BE2C (cell line): ENCODE measurements around the gene GTF2A1L.
"Not testable (repeated sequence)": the region's sequence is repeated elsewhere in the genome, so short reads cannot be mapped to it uniquely, and the experiment has no call there.

ENCODE experiments used
- DNase-seq: peaks from one replicate; pipeline ENCODE4 v3.0.0-alpha.2; 2020
- H3K27me3 ChIP-seq: fragments of 250-450 bp; sonication (Bioruptor Pico); 2 replicates; pipeline ENCODE4 v1.5.1; 2020; ENCODE audit warnings: mild to moderate bottlenecking
- H3K36me3 ChIP-seq: fragments of 250-450 bp; sonication (Bioruptor Pico); 2 replicates; pipeline ENCODE4 v1.5.1; 2020; ENCODE audit warnings: mild to moderate bottlenecking
- H3K4me1 ChIP-seq: fragments of 250-450 bp; sonication (Bioruptor Pico); 2 replicates; pipeline ENCODE4 v1.5.1; 2020
- H3K4me3 ChIP-seq: 2 replicates; pipeline ENCODE4 v1.5.1; 2011; ENCODE audit warnings: low read depth, low read length
- H3K9me3 ChIP-seq: fragments of 250-450 bp; sonication (Bioruptor Pico); 2 replicates; pipeline ENCODE4 v1.5.1; 2020
- TF ChIP-seq, protein P1 (sequence below): IDR thresholded peaks from 2 replicates; pipeline ENCODE4 v1.5.1; 2012; ENCODE audit warnings: mild to moderate bottlenecking, low read depth, low read length

GTF2A1L gene

GRCh38 chr2:48696881-48697280 is 79.2 kb downstream of the GTF2A1L start:
- Histone ChIP-seq H3K4me1 (no peaks in the 10 kb centered on the region), H3K36me3 (no peaks in the 10 kb centered on the region), H3K27me3 (no peaks in the 10 kb centered on the region), H3K4me3 (no peak overlapping the region), H3K9me3 (no peaks in the 10 kb centered on the region)
- TF ChIP-seq, protein P1, sequence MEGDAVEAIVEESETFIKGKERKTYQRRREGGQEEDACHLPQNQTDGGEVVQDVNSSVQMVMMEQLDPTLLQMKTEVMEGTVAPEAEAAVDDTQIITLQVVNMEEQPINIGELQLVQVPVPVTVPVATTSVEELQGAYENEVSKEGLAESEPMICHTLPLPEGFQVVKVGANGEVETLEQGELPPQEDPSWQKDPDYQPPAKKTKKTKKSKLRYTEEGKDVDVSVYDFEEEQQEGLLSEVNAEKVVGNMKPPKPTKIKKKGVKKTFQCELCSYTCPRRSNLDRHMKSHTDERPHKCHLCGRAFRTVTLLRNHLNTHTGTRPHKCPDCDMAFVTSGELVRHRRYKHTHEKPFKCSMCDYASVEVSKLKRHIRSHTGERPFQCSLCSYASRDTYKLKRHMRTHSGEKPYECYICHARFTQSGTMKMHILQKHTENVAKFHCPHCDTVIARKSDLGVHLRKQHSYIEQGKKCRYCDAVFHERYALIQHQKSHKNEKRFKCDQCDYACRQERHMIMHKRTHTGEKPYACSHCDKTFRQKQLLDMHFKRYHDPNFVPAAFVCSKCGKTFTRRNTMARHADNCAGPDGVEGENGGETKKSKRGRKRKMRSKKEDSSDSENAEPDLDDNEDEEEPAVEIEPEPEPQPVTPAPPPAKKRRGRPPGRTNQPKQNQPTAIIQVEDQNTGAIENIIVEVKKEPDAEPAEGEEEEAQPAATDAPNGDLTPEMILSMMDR, result no peak
- DNase-seq, result no peak

GRCh38 chr2:48699348-48699930 is 81.8 kb downstream of the GTF2A1L start:
- no peak for DNase-seq
- Histone ChIP-seq H3K36me3 (no peaks in the 10 kb centered on the region), H3K27me3 (no peaks in the 10 kb centered on the region), H3K4me1 (no peaks in the 10 kb centered on the region), H3K9me3 (no peaks in the 10 kb centered on the region), H3K4me3 (no peak overlapping the region)
- TF ChIP-seq, protein P1, result no peak

DNA sequence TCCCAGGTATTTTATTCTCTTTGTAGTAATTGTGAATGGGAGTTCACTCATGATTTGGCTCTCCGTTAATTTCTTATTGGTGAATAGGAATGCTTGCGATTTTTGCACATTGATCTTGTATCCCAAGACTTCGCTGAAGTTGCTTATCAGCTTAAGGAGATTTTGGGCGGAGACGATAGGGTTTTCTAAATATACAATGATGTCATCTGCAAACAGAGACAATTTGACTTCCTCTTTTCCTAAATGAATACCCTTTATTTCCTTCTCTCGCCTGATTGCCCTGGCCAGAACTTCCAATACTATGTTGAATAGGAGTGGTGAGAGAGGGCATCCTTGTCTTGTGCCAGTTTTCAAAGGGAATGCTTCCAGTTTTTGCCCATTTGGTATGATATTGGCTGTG is 86.0 kb downstream of the GTF2A1L start:
- not testable (repeated sequence) for DNase-seq, H3K36me3 ChIP-seq, H3K27me3 ChIP-seq, H3K9me3 ChIP-seq, H3K4me1 ChIP-seq, H3K4me3 ChIP-seq

GRCh38 chr2:48707466-48707865 is 89.8 kb downstream of the GTF2A1L start:
- DNase-seq, result no peak
- H3K27me3 ChIP-seq, result no peaks in the 10 kb centered on the region
- no peak overlapping the region for H3K4me3 ChIP-seq
- H3K36me3 ChIP-seq, result no peaks in the 10 kb centered on the region
- TF ChIP-seq, protein P1, result no peak
- no peaks in the 10 kb centered on the region for H3K4me1 ChIP-seq
- H3K9me3 ChIP-seq, result no peaks in the 10 kb centered on the region

DNA sequence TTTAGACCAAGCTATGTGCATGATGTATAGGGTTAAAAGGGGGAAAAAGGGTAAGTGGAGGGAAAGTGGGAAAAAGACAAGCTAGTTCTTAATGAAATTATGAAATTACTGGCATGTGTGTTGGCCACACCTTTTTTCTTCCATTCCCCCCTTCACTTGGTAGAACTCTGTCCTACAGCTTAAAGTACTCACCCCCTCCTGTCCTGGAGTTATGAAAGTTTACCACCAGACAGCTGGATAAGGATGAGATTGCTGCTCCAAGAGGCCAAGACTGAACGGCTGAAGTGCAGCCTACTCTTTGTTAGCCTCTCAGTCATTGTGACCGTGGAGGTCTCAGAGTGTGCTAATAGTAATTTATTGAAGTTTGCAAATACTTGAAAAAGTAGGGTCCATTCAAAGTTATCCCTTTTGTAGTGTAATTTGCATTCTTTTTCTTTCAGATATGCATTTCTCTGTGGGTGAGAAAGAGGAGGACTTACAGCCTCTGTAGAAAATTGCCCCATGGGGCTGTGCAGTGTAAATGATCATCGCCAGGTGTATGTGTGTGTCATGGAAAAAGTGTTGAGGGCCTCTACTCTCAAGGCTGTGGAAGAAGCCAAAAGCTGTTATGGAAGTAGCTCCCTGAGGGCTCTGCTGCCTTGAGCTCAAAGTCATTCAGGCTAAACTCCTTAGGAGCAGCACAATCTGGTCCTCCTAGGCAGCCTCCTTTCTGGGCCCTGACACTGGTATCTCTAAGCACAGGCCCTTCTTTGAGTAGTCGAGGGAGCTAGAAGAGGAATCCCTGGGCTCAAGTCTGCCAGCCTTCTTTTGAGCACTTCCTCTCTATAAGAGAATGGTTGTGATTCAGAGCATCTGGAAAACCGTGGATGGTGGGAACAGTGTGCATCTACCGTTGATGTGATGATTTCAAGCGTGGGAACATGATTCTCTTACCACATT is 91.7 kb downstream of the GTF2A1L start:
- TF ChIP-seq, protein P1, result no peak
- Histone ChIP-seq H3K36me3 (no peaks in the 10 kb centered on the region), H3K4me3 (no peak overlapping the region), H3K9me3 (no peaks in the 10 kb centered on the region), H3K27me3 (no peaks in the 10 kb centered on the region), H3K4me1 (no peaks in the 10 kb centered on the region)
- DNase-seq, result no peak

GRCh38 chr2:48711343-48711742 is 93.7 kb downstream of the GTF2A1L start:
- Histone ChIP-seq H3K4me1 (no peaks in the 10 kb centered on the region), H3K27me3 (no peaks in the 10 kb centered on the region), H3K36me3 (no peaks in the 10 kb centered on the region), H3K4me3 (no peak overlapping the region), H3K9me3 (no peaks in the 10 kb centered on the region)
- DNase-seq, result no peak
- TF ChIP-seq, protein P1, result no peak
